Cardiac muscle cell (in vitro differentiated cells and primary cell): ENCODE data around the gene MACO1. TPM values are rescaled to one million over a fixed set of nuclear protein-coding genes. Genes with fewer than 3 reads are reported as not detected.

ENCODE experiments used
- DNase-seq, 2 donors: peaks; one replicate each; pipeline versions ENCODE4 v3.0.0 to v3.0.0-alpha.2; 2010 to 2017; ENCODE audit warnings: low read depth in 1 of 2, low spot score in 1 of 2
- H3K27ac ChIP-seq: fragments of 200-600 bp; sonication (generic); 2 replicates; pipeline ENCODE4 v1.5.1; 2016
- H3K27me3 ChIP-seq: fragments of 200-600 bp; sonication (generic); 2 replicates; pipeline ENCODE4 v1.6.0; 2016; ENCODE audit warnings: control low read depth
- H3K36me3 ChIP-seq: fragments of 200-600 bp; sonication (generic); 2 replicates; pipeline ENCODE4 v1.5.1; 2016; ENCODE audit warnings: control low read depth
- H3K4me1 ChIP-seq: fragments of 200-600 bp; sonication (generic); 2 replicates; pipeline ENCODE4 v1.8.1; 2017; ENCODE audit warnings: low read depth, mild to moderate bottlenecking, mixed run types
- H3K4me3 ChIP-seq: fragments of 200-600 bp; sonication (generic); 2 replicates; pipeline ENCODE4 v1.5.1; 2016; ENCODE audit warnings: mild to moderate bottlenecking
- H3K9me3 ChIP-seq: fragments of 200-600 bp; sonication (generic); 2 replicates; pipeline ENCODE4 v1.5.1; 2017; ENCODE audit warnings: low read depth, mild to moderate bottlenecking, control low read depth
- polyA plus RNA-seq: library from polyadenylated mRNA; unstranded; fragments of >200 nt; fragmentation: Nextera tagmentation; extraction: Ambion mirVana; gene quantifications from 2 replicates; pipeline ENCODE4 v1.2.1, GENCODE V29; 2016
- total RNA-seq: library from RNA; depleted of rRNA; stranded (reverse); fragments of >200 nt; gene quantifications from 2 replicates; pipeline ENCODE4 v1.2.3, GENCODE V29; 2016
- TF ChIP-seq, protein P1 (sequence below): IDR thresholded peaks from 2 replicates; pipeline ENCODE4 v1.5.1; 2012; ENCODE audit warnings: low read depth, mild to moderate bottlenecking, low read length

MACO1 gene
- total and polyA plus RNA-seq, 2 experiments from 2014 or later, result 10.6 to 13.8 TPM

GRCh38 chr1:25425098-25426085, 5.3 kb upstream of the MACO1 start:
- Histone ChIP-seq H3K36me3 (no peaks in the 10 kb centered on the region), H3K4me1 (no peaks in the 10 kb centered on the region), H3K4me3 (no peak overlapping the region), H3K27ac (no peak overlapping the region), H3K9me3 (no peaks in the 10 kb centered on the region), H3K27me3 (no peaks in the 10 kb centered on the region)
- no peak for DNase-seq
- TF ChIP-seq, protein P1, sequence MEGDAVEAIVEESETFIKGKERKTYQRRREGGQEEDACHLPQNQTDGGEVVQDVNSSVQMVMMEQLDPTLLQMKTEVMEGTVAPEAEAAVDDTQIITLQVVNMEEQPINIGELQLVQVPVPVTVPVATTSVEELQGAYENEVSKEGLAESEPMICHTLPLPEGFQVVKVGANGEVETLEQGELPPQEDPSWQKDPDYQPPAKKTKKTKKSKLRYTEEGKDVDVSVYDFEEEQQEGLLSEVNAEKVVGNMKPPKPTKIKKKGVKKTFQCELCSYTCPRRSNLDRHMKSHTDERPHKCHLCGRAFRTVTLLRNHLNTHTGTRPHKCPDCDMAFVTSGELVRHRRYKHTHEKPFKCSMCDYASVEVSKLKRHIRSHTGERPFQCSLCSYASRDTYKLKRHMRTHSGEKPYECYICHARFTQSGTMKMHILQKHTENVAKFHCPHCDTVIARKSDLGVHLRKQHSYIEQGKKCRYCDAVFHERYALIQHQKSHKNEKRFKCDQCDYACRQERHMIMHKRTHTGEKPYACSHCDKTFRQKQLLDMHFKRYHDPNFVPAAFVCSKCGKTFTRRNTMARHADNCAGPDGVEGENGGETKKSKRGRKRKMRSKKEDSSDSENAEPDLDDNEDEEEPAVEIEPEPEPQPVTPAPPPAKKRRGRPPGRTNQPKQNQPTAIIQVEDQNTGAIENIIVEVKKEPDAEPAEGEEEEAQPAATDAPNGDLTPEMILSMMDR, result no peak

- DNase-seq, result no peak
- Histone ChIP-seq H3K4me3 (no peak overlapping the region), H3K4me1 (peaks cover 11% of the 10 kb centered on the region)
Measured at GRCh38 chr1:25427696-25428095, 3.0 kb upstream of the MACO1 start.

GRCh38 chr1:25428475-25429166, 2.1 kb upstream of the MACO1 start:
- H3K27ac ChIP-seq, result no peak overlapping the region
- TF ChIP-seq, protein P1, result no peak
- no peaks in the 10 kb centered on the region for H3K9me3 ChIP-seq
- DNase-seq, result no peak
- no peaks in the 10 kb centered on the region for H3K36me3 ChIP-seq
- peaks cover 18% of the 10 kb centered on the region for H3K4me1 ChIP-seq
- H3K4me3 ChIP-seq, result no peak overlapping the region
- H3K27me3 ChIP-seq, result no peaks in the 10 kb centered on the region

More at GRCh38 chr1:25427696-25428095, 3.0 kb upstream of the MACO1 start:
- no peaks in the 10 kb centered on the region for H3K36me3 ChIP-seq
- TF ChIP-seq, protein P1, result no peak
- H3K9me3 ChIP-seq, result no peaks in the 10 kb centered on the region
- H3K27ac ChIP-seq, result no peak overlapping the region
- H3K27me3 ChIP-seq, result no peaks in the 10 kb centered on the region

DNA sequence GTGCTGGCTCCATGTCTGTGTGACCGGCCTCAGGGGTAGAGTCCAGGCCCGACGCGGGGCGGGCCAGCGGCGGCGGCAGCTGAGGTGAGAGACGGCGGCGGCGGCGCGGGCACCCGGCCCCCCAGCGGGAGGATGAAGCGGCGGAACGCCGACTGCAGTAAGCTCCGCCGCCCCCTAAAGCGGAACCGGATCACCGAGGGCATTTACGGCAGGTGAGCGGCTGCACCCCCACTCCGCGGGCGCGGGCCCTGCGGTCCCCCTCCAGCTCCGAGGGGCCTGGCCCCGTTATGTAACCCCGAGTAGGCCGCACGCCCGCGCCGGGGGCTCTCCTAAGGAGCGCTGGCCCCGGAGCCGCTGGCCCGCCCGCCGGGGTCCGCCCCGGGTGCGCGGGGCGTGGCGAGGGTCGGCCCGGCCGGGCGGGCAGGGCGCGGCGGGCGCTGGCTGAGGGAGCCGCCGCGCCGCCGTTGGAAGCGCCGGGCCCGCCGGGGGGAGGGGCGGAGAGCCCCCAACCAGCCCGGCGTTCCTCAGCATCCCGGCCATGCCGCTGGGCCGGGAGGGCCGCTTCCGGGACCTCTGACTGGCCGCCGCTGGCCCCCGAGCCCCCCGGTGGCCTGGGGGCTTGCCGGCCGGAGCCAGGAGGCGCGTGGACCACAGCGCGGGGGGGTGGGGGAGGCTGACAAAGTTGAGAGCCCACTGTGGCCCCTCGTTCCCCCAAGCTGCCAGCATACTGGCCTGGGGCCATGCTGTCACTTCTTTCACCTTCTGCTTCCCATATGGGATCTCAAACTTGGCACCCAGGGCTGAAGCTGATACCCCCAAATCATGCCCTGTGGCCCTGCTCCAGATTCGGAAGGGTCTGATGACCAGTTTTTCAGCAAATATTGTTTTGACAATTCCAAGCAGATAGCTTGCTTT, 527 bp downstream of the MACO1 start:
- TF ChIP-seq, protein P1, result no peak
- DNase-seq, result peak in 1 of 2 donors; percentile 78
- Histone ChIP-seq H3K36me3 (no peaks in the 10 kb centered on the region), H3K9me3 (no peaks in the 10 kb centered on the region), H3K4me1 (peaks cover 21% of the 10 kb centered on the region), H3K4me3 (peak overlapping the region; percentile 91), H3K27ac (peak overlapping the region; percentile 77), H3K27me3 (no peaks in the 10 kb centered on the region)
